Endothelial cell of umbilical vein (primary cell): ENCODE results near the gene BARD1. TPM values are rescaled to one million over a fixed set of nuclear protein-coding genes. Genes with fewer than 3 reads are reported as not detected.

Source experiments
- BruUV-seq: library from RNA; stranded (reverse); fragments of 400-500 nt; replicated peaks from 2 replicates; lab custom pipeline; 2021; lab: Mats Ljungman, UMichigan
- CTCF ChIA-PET: fragments of 300-600, 350-600 bp; sonication (Branson Sonifier 250); formaldehyde crosslinking; loops from one replicate; lab custom pipeline; 2021; ENCODE audit warnings: antibody characterized with exemption, inconsistent platforms; lab: Charles Lee
- POLR2A ChIA-PET: fragments of 300-600, 350-600 bp; sonication (Branson Sonifier 250); formaldehyde crosslinking; loops from one replicate; lab custom pipeline; 2021; ENCODE audit warnings: antibody characterized with exemption, inconsistent platforms; lab: Charles Lee
- DNase-seq: peaks from one replicate; pipeline ENCODE4 v3.0.0-alpha.2; 2011; ENCODE audit warnings: low read depth, low spot score
- FAIRE-seq: peaks from 2 replicates; lab custom pipeline; 2011; peaks lifted over from hg19 to GRCh38; lab: Jason Lieb, UNC
- H2AFZ ChIP-seq: 2 replicates; pipeline ENCODE4 v1.6.0; 2012; ENCODE audit warnings: low read depth, low read length, control low read depth, inconsistent platforms
- H3K27ac ChIP-seq: 2 replicates; pipeline ENCODE4 v1.5.1; 2011; ENCODE audit warnings: low read depth, mild to moderate bottlenecking, control low read depth, low read length, moderate library complexity; ENCODE audit not compliant: insufficient read depth
- H3K27me3 ChIP-seq, 2 experiments: 2 replicates each; pipeline versions ENCODE4 v1.6.0 to v1.6.1; 2011; ENCODE audit warnings: low read length in 2 of 2, mixed read lengths in 1 of 2; ENCODE audit not compliant: control insufficient read depth in 2 of 2, insufficient read depth in 2 of 2
- H3K36me3 ChIP-seq, 2 experiments: 2 replicates in 1 of 2; 3 replicates in 1 of 2; pipeline ENCODE4 v1.5.1; 2011; ENCODE audit warnings: low read length in 2 of 2, mild to moderate bottlenecking in 1 of 2, moderate library complexity in 1 of 2; ENCODE audit not compliant: control insufficient read depth in 2 of 2, insufficient read depth in 2 of 2; ENCODE audit errors: extremely low read depth in 1 of 2
- H3K4me1 ChIP-seq: 3 replicates; pipeline ENCODE4 v1.5.1; 2011; ENCODE audit warnings: mild to moderate bottlenecking, low read length; ENCODE audit not compliant: control insufficient read depth, insufficient read depth; ENCODE audit errors: extremely low read depth
- H3K4me2 ChIP-seq: 2 replicates; pipeline ENCODE4 v1.6.1; 2011; ENCODE audit warnings: low read length, control low read depth, mixed read lengths; ENCODE audit not compliant: insufficient read depth
- H3K4me3 ChIP-seq, 3 experiments: fragments of 200-600 bp in 1 of 3; sonication (generic), shearing (Covaris generic) in 1 of 3; replicated peaks in 1 of 3; 2 replicates each; pipeline ENCODE4 v1.5.1; 2011 to 2016; ENCODE audit warnings: control low read depth in 3 of 3, low read length in 3 of 3, mild to moderate bottlenecking in 2 of 3, inconsistent platforms in 1 of 3, low read depth in 1 of 3, moderate library complexity in 1 of 3; ENCODE audit not compliant: insufficient read depth in 1 of 3
- H3K79me2 ChIP-seq: 2 replicates; pipeline ENCODE4 v1.6.0; 2012; ENCODE audit warnings: low read length, inconsistent platforms; ENCODE audit not compliant: control insufficient read depth, insufficient read depth
- H3K9ac ChIP-seq: replicated peaks from 2 replicates; pipeline ENCODE3; 2011; ENCODE audit warnings: low read length, control low read depth; ENCODE audit not compliant: insufficient read depth; ENCODE audit errors: extremely low read depth
- H3K9me1 ChIP-seq: replicated peaks from 3 replicates; pipeline ENCODE4 v1.6.0; 2011; ENCODE audit warnings: mild to moderate bottlenecking, low read length; ENCODE audit not compliant: control insufficient read depth, insufficient read depth; ENCODE audit errors: extremely low read depth
- H3K9me3 ChIP-seq: replicated peaks from 2 replicates; pipeline ENCODE4 v1.5.1; 2012; ENCODE audit warnings: low read length, inconsistent platforms; ENCODE audit not compliant: control insufficient read depth, insufficient read depth
- H4K20me1 ChIP-seq: replicated peaks from 2 replicates; pipeline ENCODE3; 2011; ENCODE audit warnings: mild to moderate bottlenecking, low read length; ENCODE audit not compliant: control insufficient read depth, insufficient read depth; ENCODE audit errors: extremely low read depth
- EZH2 ChIP-seq: IDR thresholded peaks from 2 replicates; pipeline ENCODE4 v1.6.1; 2012; ENCODE audit warnings: borderline replicate concordance, low read depth, mild to moderate bottlenecking, moderate library complexity, low read length, inconsistent platforms; ENCODE audit not compliant: severe bottlenecking
- FOS ChIP-seq: IDR thresholded peaks from 2 replicates; pipeline ENCODE4 v1.6.1; 2011; ENCODE audit warnings: mild to moderate bottlenecking, low read length, moderate library complexity, borderline replicate concordance; ENCODE audit not compliant: insufficient read depth
- MAX ChIP-seq: IDR thresholded peaks from 2 replicates; pipeline ENCODE4 v1.6.1; 2011; ENCODE audit not compliant: insufficient read depth, insufficient read length
- POLR2A ChIP-seq: IDR thresholded peaks from 2 replicates; pipeline ENCODE4 v1.6.1; 2012; ENCODE audit warnings: low read depth, mild to moderate bottlenecking, control low read depth, low read length
- POLR2AphosphoS5 ChIP-seq: IDR thresholded peaks from 2 replicates; pipeline ENCODE4 v1.6.1; 2012; ENCODE audit warnings: low read depth, mild to moderate bottlenecking, control low read depth, low read length, moderate library complexity; ENCODE audit not compliant: insufficient read depth
- dilution Hi-C: fragments of 300-500 bp; cut with MboI; formaldehyde crosslinking; loops from one replicate; pipeline ENCODE4 v1.15.0; 2019; ENCODE audit warnings: low sequenced_read_pairs; ENCODE audit not compliant: extremely low pct_ligation_motif_present
- intact Hi-C: fragments of 100-400 bp; cut with micrococcal nuclease; formaldehyde crosslinking; loops from one replicate; pipeline ENCODE4 v1.10.0; 2022
- polyA plus RNA-seq, 4 experiments: library from polyadenylated mRNA; depleted of rRNA in 3 of 4; stranded (reverse) in 3 of 4; unstranded in 1 of 4; fragments of >200 nt; gene quantifications; 2 replicates each; pipeline versions ENCODE4 v1.2.1 to v1.2.3, GENCODE V29; 2011 to 2012; ENCODE audit warnings: missing spikeins in 1 of 4
- total RNA-seq: library from RNA; stranded (reverse); gene quantifications from 2 replicates; pipeline ENCODE4 v1.2.3, GENCODE V29; 2021

The BARD1 gene
- total and polyA plus RNA-seq, 2 donors (not counting 3 experiments of a cell fraction or from before 2014, with no cell fraction given): 9.1 to 14.7 TPM

- no peaks in the 10 kb centered on the region for H3K79me2 ChIP-seq
- POLR2A ChIA-PET: no interaction called here
- H2AFZ ChIP-seq: no peak overlapping the region
- no peaks in the 10 kb centered on the region for H3K4me1 ChIP-seq
- TF ChIP-seq EZH2 (no peak), MAX (no peak), POLR2A (no peak), FOS (no peak)
- no peaks in the 10 kb centered on the region for H3K27me3 ChIP-seq
- no peak overlapping the region for H3K4me2 ChIP-seq
- CTCF ChIA-PET: no interaction called here
- intact Hi-C loops: loop anchor here (10.0 kb wide), 1 partner anchor 403 kb away; no protein-coding TSS in a partner anchor
- DNase-seq (no peak), FAIRE-seq (no peak)
- no peaks in the 10 kb centered on the region for H4K20me1 ChIP-seq
- H3K9ac ChIP-seq: no peak overlapping the region
- H3K9me3 ChIP-seq: no peaks in the 10 kb centered on the region
- no TSS peak for BruUV-seq
- dilution Hi-C loops: no loop called here
- no peak overlapping the region for H3K4me3 ChIP-seq
- H3K9me1 ChIP-seq: no peaks in the 10 kb centered on the region
- no peaks in the 10 kb centered on the region for H3K36me3 ChIP-seq
- no peak overlapping the region for H3K27ac ChIP-seq
These were observed 28.0 kb upstream of the BARD1 start for GRCh38 chr2:214837466-214837865.

- Histone ChIP-seq H3K4me2 (no peak overlapping the region), H3K27me3 (peaks cover 0 to under 1% of the 10 kb centered on the region in 2 experiments), H2AFZ (no peak overlapping the region), H3K9me3 (no peaks in the 10 kb centered on the region), H4K20me1 (no peaks in the 10 kb centered on the region), H3K27ac (no peak overlapping the region), H3K4me1 (no peaks in the 10 kb centered on the region), H3K9ac (no peak overlapping the region), H3K4me3 (no peak overlapping the region), H3K9me1 (no peaks in the 10 kb centered on the region), H3K79me2 (no peaks in the 10 kb centered on the region), H3K36me3 (no peaks in the 10 kb centered on the region)
- FAIRE-seq (no peak), DNase-seq (no peak)
- dilution Hi-C loops: no loop called here
- intact Hi-C loops: loop anchor here (10.0 kb wide), 1 partner anchor 402 kb away; no protein-coding TSS in a partner anchor
- POLR2A ChIA-PET: no interaction called here
- BruUV-seq: no TSS peak
- CTCF ChIA-PET: no interaction called here
- TF ChIP-seq POLR2A (no peak), EZH2 (no peak), FOS (no peak), POLR2AphosphoS5 (no peak)
These were observed 27.1 kb upstream of the BARD1 start for GRCh38 chr2:214836568-214836967.
